ENCODE results near the gene CHFR. TPM values are rescaled to one million over a fixed set of nuclear protein-coding genes. Genes with fewer than 3 reads are reported as not detected.

Gene CHFR
- total RNA-seq, 4 donors from 2014 or later: 10.8 to 19.6 (median 12.1) TPM

GRCh38 chr12:132853285-132854092, 33.9 kb downstream of the CHFR start:
- TF ChIP-seq CTCF (IDR thresholded peaks at IDR 0.05 in 4 of 5, conservative IDR thresholded peaks at IDR 0.05 in 1 of 5) (no peak), POLR2A (IDR thresholded peaks at IDR 0.05) (no peak)
- ATAC-seq (no peak), DNase-seq (no peak)
- H3K4me3 ChIP-seq: no peak overlapping the region
- no peak overlapping the region for H3K27ac ChIP-seq
- no peaks in the 10 kb centered on the region for H3K4me1 ChIP-seq
- H3K27me3 ChIP-seq: no peaks in the 10 kb centered on the region
- in situ Hi-C loops (cut with MboI; ENCODE audit: low sequenced_read_pairs in 4 of 4): no loop called here
- peaks cover 0 to 82% of the 10 kb centered on the region in 2 donors for H3K36me3 ChIP-seq
- H3K9me3 ChIP-seq: no peaks in the 10 kb centered on the region
- intact Hi-C loops (cut with DNase I; ENCODE audit: low total_unique reads): no loop called here

- Histone ChIP-seq H3K27me3 (no peaks in the 10 kb centered on the region), H3K4me1 (no peaks in the 10 kb centered on the region), H3K27ac (no peak overlapping the region), H3K4me3 (no peak overlapping the region), H3K9me3 (no peaks in the 10 kb centered on the region), H3K36me3 (peaks cover 0 to 83% of the 10 kb centered on the region in 2 donors)
- intact Hi-C loops (cut with DNase I; ENCODE audit: low total_unique reads): no loop called here
- DNase-seq (no peak), ATAC-seq (no peak)
- in situ Hi-C loops (cut with MboI; ENCODE audit: low sequenced_read_pairs in 4 of 4): no loop called here
- TF ChIP-seq CTCF (IDR thresholded peaks at IDR 0.05 in 4 of 5, conservative IDR thresholded peaks at IDR 0.05 in 1 of 5) (no peak), POLR2A (IDR thresholded peaks at IDR 0.05) (no peak)
Measured at GRCh38 chr12:132852496-132852895, 34.9 kb downstream of the CHFR start.

- intact Hi-C loops (cut with DNase I; ENCODE audit: low total_unique reads) (no loop called here), in situ Hi-C loops (cut with MboI; ENCODE audit: low sequenced_read_pairs in 4 of 4) (no loop called here)
- Histone ChIP-seq H3K4me1 (no peaks in the 10 kb centered on the region), H3K4me3 (no peak overlapping the region), H3K27me3 (no peaks in the 10 kb centered on the region), H3K27ac (no peak overlapping the region), H3K9me3 (no peaks in the 10 kb centered on the region), H3K36me3 (peaks cover 0 to 85% of the 10 kb centered on the region in 2 donors)
- no peak for DNase-seq
- no peak for TF ChIP-seq CTCF (IDR thresholded peaks at IDR 0.05 in 4 of 5, conservative IDR thresholded peaks at IDR 0.05 in 1 of 5)
- no peak for TF ChIP-seq POLR2A (IDR thresholded peaks at IDR 0.05)
- no peak for ATAC-seq
Measured at GRCh38 chr12:132851465-132851864, 35.9 kb downstream of the CHFR start.

- in situ Hi-C loops (cut with MboI; ENCODE audit: low sequenced_read_pairs in 4 of 4): no loop called here
- no peak for ATAC-seq
- Histone ChIP-seq H3K27ac (no peak overlapping the region), H3K4me3 (no peak overlapping the region), H3K9me3 (no peaks in the 10 kb centered on the region), H3K36me3 (peaks cover 0 to 82% of the 10 kb centered on the region in 2 donors), H3K4me1 (no peaks in the 10 kb centered on the region), H3K27me3 (no peaks in the 10 kb centered on the region)
- intact Hi-C loops (cut with DNase I; ENCODE audit: low total_unique reads): no loop called here
- TF ChIP-seq POLR2A (IDR thresholded peaks at IDR 0.05) (no peak), CTCF (IDR thresholded peaks at IDR 0.05 in 4 of 5, conservative IDR thresholded peaks at IDR 0.05 in 1 of 5) (no peak)
- DNase-seq: no peak
Measured at GRCh38 chr12:132850291-132850690, 37.1 kb downstream of the CHFR start.
